ENCODE measurements around the gene DOCK4. TPM values are rescaled to one million over a fixed set of nuclear protein-coding genes. Genes with fewer than 3 reads are reported as not detected.

DOCK4 gene
- total and polyA plus RNA-seq, 2 of the 8 experiments (the other 6 are each of a cell fraction or from before 2014, with no cell fraction given), result 5.1 to 23.6 TPM

DNA sequence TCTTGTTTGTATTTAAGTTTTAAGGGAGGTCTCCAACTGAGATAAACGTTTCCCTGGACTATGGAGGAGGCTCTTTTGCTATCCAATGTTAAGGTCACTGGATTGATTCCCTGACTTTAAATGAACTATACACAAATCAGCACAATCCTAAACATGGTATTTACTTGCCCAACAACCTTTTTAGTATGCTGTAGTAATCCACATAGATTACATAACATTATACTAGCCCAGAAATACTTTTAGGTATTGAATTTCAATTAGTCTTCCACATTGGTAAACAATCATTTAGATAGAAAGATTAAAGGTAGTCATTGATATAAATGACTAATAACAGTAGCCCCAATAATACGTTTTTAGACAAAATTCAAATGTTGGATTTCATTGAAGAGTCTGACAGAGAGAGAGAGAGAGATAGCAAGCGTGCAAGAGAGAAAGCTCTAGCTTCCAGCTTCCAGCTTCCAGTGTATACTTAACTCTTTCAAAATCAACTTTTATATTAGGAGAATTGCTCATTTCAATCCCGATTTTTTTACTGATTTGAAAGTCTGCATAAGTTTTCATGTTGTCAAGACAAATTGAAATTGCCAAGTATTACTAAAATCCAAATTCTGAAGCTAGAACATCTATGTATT lies 155.8 kb downstream of the DOCK4 start:
- H3K9me3 ChIP-seq (ENCODE audit: insufficient read depth in 2 of 2, low read depth in 1 of 2, low read length in 1 of 2), result 0 out of 4 replicates have a peak, but pooled peaks cover 0 to 3% of the 10 kb centered on the region in 2 experiments
- no peak overlapping the region for H2BK20ac ChIP-seq (ENCODE audit: low read length)
- peaks cover 0 to 2% (median 0%) of the 10 kb centered on the region in 4 experiments; a peak in 2 of 7 replicates for H3K4me1 ChIP-seq (replicated peaks in 1 of 4; ENCODE audit: control insufficient read depth in 3 of 4, insufficient read depth in 4 of 4, low read length in 3 of 4)
- H3K23ac ChIP-seq (ENCODE audit: insufficient read length), result no peak overlapping the region
- H4K8ac ChIP-seq (ENCODE audit: extremely low read depth, insufficient read depth, low read length), result no peak overlapping the region
- 80% methylated on average over 4 of the region's 4 CpGs; no CpG with 5 or more reads in 1 of the 2 experiments for WGBS, 2 experiments (ENCODE audit: extremely low coverage in 1 of 2, insufficient coverage in 1 of 2, insufficient read length in 1 of 2, insufficient replicate concordance in 2 of 2, low coverage in 1 of 2, low lambda C conversion rate in 2 of 2, missing lambda C conversion rate in 1 of 2)
- no peak overlapping the region for H3K9ac ChIP-seq (replicated peaks in 1 of 4; ENCODE audit: extremely low read depth in 1 of 4, low read depth in 3 of 4, low read length in 3 of 4)
- no peak for FAIRE-seq
- H4K91ac ChIP-seq (replicated peaks; ENCODE audit: insufficient read length, low read length), result no peak overlapping the region
- no peak overlapping the region for H2BK120ac ChIP-seq (replicated peaks; ENCODE audit: low read depth, low read length)
- no peak overlapping the region for H2BK15ac ChIP-seq (ENCODE audit: low read length)
- H2AK5ac ChIP-seq (ENCODE audit: low read depth, low read length), result no peak overlapping the region
- no peak overlapping the region for H3K14ac ChIP-seq (ENCODE audit: insufficient read length)
- H3K23me2 ChIP-seq (ENCODE audit: low read depth, low read length), result no peaks in the 10 kb centered on the region
- DNase-seq (ENCODE audit: low read depth in 1 of 2, low spot score in 2 of 2), result no peak
- H3K56ac ChIP-seq (replicated peaks; ENCODE audit: insufficient read length, low read depth, low read length), result no peak overlapping the region
- H2AFZ ChIP-seq (ENCODE audit: low read length), result no peak overlapping the region
- H3K79me2 ChIP-seq (ENCODE audit: control insufficient read depth in 1 of 2, insufficient read depth in 2 of 2, low read length in 2 of 2), result 0 out of 4 replicates have a peak, but pooled peaks cover 0 to under 1% of the 10 kb centered on the region in 2 experiments
- H3K27ac ChIP-seq (ENCODE audit: low read depth, low read length), result no peak overlapping the region
- H3K4me2 ChIP-seq (ENCODE audit: insufficient read depth in 1 of 2, low read depth in 2 of 2, low read length in 2 of 2), result no peak overlapping the region
- no peaks in the 10 kb centered on the region for H3K79me1 ChIP-seq (ENCODE audit: low read depth, low read length)
- no peak overlapping the region for H4K5ac ChIP-seq (ENCODE audit: insufficient read length, low read depth, low read length)
- H2BK5ac ChIP-seq (ENCODE audit: low read depth, low read length), result no peak overlapping the region
- CTCF ChIA-PET (ENCODE audit: partially characterized antibody), result interaction anchor here (0.6 to 0.7 kb wide), 2 partner anchors 195 to 344 kb away, joined by 3 read pairs; no protein-coding TSS in a partner anchor
- no peaks in the 10 kb centered on the region for H3K36me3 ChIP-seq (ENCODE audit: control insufficient read depth in 2 of 4, insufficient read depth in 4 of 4, low read length in 3 of 4)
- H3K27me3 ChIP-seq (replicated peaks in 1 of 4; ENCODE audit: control insufficient read depth in 3 of 4, extremely low read depth in 1 of 4, insufficient read depth in 3 of 4, low read length in 3 of 4), result no peaks in the 10 kb centered on the region
- no peak overlapping the region for H3K4ac ChIP-seq (replicated peaks; ENCODE audit: insufficient read length, low read depth, low read length)
- POLR2A ChIA-PET (ENCODE audit: partially characterized antibody), result no interaction called here
- no peak overlapping the region for H3K4me3 ChIP-seq (ENCODE audit: extremely low read depth in 1 of 4, insufficient read depth in 2 of 4, low read depth in 3 of 4, low read length in 4 of 4)
- no peak overlapping the region for H2BK12ac ChIP-seq (ENCODE audit: low read depth, low read length)
- no peaks in the 10 kb centered on the region for H4K20me1 ChIP-seq (replicated peaks in 1 of 2; ENCODE audit: control insufficient read depth in 1 of 2, insufficient read depth in 2 of 2, low read length in 2 of 2)
- no peak for TF ChIP-seq TCF12 (IDR thresholded peaks at IDR 0.05; ENCODE audit: low read depth, low read length)
- no peak for TF ChIP-seq CHD2 (IDR thresholded peaks at IDR 0.05; ENCODE audit: low read length)
- TF ChIP-seq RBBP5 (IDR thresholded peaks at IDR 0.05; ENCODE audit: borderline replicate concordance, low read depth, low read length), result no peak
- H3K18ac ChIP-seq (ENCODE audit: extremely low read depth, low read length), result no peak overlapping the region

All from H1 (cell line).